Measurements from ENCODE around the gene FGFBP1.

FGFBP1 gene

GRCh38 chr4:15963576-15963975, 25.0 kb upstream of the FGFBP1 start (continued):
- TF ChIP-seq, protein P1, sequence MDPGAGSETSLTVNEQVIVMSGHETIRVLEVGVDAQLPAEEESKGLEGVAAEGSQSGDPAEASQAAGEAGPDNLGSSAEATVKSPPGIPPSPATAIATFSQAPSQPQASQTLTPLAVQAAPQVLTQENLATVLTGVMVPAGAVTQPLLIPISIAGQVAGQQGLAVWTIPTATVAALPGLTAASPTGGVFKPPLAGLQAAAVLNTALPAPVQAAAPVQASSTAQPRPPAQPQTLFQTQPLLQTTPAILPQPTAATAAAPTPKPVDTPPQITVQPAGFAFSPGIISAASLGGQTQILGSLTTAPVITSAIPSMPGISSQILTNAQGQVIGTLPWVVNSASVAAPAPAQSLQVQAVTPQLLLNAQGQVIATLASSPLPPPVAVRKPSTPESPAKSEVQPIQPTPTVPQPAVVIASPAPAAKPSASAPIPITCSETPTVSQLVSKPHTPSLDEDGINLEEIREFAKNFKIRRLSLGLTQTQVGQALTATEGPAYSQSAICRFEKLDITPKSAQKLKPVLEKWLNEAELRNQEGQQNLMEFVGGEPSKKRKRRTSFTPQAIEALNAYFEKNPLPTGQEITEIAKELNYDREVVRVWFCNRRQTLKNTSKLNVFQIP (CRISPR knock-in tag; IDR thresholded peaks at IDR 0.05; ENCODE audit: borderline replicate concordance, low read depth): no peak
- TF ChIP-seq GLIS3 (CRISPR knock-in tag; IDR thresholded peaks at IDR 0.05): no peak
- no peak for TF ChIP-seq ZNF70 (CRISPR knock-in tag; IDR thresholded peaks at IDR 0.05)
- TF ChIP-seq SNAI2 (CRISPR knock-in tag; IDR thresholded peaks at IDR 0.05): no peak

GRCh38 chr4:15963001-15963451, 24.5 kb upstream of the FGFBP1 start, which contains the start of gene FGFBP2:
Gene FGFBP2, minus strand, starts transcription at chr4:15963175. Its CDS starts 46 bp downstream, at chr4:15963129.
- peak; percentile 97 for ATAC-seq

GRCh38 chr4:15961781-15962510, 23.4 kb upstream of the FGFBP1 start:
- TF ChIP-seq TOX (CRISPR knock-in tag; IDR thresholded peaks at IDR 0.05; ENCODE audit: borderline replicate concordance): no peak
- TF ChIP-seq, protein P2, sequence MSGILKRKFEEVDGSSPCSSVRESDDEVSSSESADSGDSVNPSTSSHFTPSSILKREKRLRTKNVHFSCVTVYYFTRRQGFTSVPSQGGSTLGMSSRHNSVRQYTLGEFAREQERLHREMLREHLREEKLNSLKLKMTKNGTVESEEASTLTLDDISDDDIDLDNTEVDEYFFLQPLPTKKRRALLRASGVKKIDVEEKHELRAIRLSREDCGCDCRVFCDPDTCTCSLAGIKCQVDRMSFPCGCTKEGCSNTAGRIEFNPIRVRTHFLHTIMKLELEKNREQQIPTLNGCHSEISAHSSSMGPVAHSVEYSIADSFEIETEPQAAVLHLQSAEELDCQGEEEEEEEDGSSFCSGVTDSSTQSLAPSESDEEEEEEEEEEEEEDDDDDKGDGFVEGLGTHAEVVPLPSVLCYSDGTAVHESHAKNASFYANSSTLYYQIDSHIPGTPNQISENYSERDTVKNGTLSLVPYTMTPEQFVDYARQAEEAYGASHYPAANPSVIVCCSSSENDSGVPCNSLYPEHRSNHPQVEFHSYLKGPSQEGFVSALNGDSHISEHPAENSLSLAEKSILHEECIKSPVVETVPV (CRISPR knock-in tag; IDR thresholded peaks at IDR 0.05): no peak
- no peak for TF ChIP-seq BACH2 (CRISPR knock-in tag; IDR thresholded peaks at IDR 0.05; ENCODE audit: borderline replicate concordance)
- TF ChIP-seq RARB (CRISPR knock-in tag; IDR thresholded peaks at IDR 0.05): no peak
- no peak for TF ChIP-seq ZNF8 (CRISPR knock-in tag; IDR thresholded peaks at IDR 0.05)
- no peak for TF ChIP-seq ISL1 (CRISPR knock-in tag; IDR thresholded peaks at IDR 0.05)
- TF ChIP-seq ZNF70 (CRISPR knock-in tag; IDR thresholded peaks at IDR 0.05): no peak
- TF ChIP-seq, protein P1 (CRISPR knock-in tag; IDR thresholded peaks at IDR 0.05; ENCODE audit: borderline replicate concordance, low read depth): no peak
- TF ChIP-seq, protein P3, sequence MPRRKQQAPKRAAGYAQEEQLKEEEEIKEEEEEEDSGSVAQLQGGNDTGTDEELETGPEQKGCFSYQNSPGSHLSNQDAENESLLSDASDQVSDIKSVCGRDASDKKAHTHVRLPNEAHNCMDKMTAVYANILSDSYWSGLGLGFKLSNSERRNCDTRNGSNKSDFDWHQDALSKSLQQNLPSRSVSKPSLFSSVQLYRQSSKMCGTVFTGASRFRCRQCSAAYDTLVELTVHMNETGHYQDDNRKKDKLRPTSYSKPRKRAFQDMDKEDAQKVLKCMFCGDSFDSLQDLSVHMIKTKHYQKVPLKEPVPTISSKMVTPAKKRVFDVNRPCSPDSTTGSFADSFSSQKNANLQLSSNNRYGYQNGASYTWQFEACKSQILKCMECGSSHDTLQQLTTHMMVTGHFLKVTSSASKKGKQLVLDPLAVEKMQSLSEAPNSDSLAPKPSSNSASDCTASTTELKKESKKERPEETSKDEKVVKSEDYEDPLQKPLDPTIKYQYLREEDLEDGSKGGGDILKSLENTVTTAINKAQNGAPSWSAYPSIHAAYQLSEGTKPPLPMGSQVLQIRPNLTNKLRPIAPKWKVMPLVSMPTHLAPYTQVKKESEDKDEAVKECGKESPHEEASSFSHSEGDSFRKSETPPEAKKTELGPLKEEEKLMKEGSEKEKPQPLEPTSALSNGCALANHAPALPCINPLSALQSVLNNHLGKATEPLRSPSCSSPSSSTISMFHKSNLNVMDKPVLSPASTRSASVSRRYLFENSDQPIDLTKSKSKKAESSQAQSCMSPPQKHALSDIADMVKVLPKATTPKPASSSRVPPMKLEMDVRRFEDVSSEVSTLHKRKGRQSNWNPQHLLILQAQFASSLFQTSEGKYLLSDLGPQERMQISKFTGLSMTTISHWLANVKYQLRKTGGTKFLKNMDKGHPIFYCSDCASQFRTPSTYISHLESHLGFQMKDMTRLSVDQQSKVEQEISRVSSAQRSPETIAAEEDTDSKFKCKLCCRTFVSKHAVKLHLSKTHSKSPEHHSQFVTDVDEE (CRISPR knock-in tag; IDR thresholded peaks at IDR 0.05): no peak
- TF ChIP-seq ESRRG (CRISPR knock-in tag; IDR thresholded peaks at IDR 0.05): no peak
- TF ChIP-seq, protein P4, sequence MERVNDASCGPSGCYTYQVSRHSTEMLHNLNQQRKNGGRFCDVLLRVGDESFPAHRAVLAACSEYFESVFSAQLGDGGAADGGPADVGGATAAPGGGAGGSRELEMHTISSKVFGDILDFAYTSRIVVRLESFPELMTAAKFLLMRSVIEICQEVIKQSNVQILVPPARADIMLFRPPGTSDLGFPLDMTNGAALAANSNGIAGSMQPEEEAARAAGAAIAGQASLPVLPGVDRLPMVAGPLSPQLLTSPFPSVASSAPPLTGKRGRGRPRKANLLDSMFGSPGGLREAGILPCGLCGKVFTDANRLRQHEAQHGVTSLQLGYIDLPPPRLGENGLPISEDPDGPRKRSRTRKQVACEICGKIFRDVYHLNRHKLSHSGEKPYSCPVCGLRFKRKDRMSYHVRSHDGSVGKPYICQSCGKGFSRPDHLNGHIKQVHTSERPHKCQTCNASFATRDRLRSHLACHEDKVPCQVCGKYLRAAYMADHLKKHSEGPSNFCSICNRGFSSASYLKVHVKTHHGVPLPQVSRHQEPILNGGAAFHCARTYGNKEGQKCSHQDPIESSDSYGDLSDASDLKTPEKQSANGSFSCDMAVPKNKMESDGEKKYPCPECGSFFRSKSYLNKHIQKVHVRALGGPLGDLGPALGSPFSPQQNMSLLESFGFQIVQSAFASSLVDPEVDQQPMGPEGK (CRISPR knock-in tag; IDR thresholded peaks at IDR 0.05; ENCODE audit: borderline replicate concordance): no peak
- TF ChIP-seq SNAI2 (CRISPR knock-in tag; IDR thresholded peaks at IDR 0.05): no peak
- no peak for TF ChIP-seq TCF4 (CRISPR knock-in tag; IDR thresholded peaks at IDR 0.05; ENCODE audit: borderline replicate concordance)
- no peak for TF ChIP-seq ZFP3 (CRISPR knock-in tag; IDR thresholded peaks at IDR 0.05)
- no peak for TF ChIP-seq ARNTL (CRISPR knock-in tag; IDR thresholded peaks at IDR 0.05; ENCODE audit: borderline replicate concordance, low read depth)
- no peak for TF ChIP-seq PPARA (CRISPR knock-in tag; IDR thresholded peaks at IDR 0.05; ENCODE audit: borderline replicate concordance)
- no peak for TF ChIP-seq ZFP30 (CRISPR knock-in tag; IDR thresholded peaks at IDR 0.05)
- TF ChIP-seq, protein P5, sequence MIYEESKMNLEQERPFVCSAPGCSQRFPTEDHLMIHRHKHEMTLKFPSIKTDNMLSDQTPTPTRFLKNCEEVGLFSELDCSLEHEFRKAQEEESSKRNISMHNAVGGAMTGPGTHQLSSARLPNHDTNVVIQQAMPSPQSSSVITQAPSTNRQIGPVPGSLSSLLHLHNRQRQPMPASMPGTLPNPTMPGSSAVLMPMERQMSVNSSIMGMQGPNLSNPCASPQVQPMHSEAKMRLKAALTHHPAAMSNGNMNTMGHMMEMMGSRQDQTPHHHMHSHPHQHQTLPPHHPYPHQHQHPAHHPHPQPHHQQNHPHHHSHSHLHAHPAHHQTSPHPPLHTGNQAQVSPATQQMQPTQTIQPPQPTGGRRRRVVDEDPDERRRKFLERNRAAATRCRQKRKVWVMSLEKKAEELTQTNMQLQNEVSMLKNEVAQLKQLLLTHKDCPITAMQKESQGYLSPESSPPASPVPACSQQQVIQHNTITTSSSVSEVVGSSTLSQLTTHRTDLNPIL (CRISPR knock-in tag; IDR thresholded peaks at IDR 0.05; ENCODE audit: low read depth): no peak
- TF ChIP-seq CSDC2 (CRISPR knock-in tag; IDR thresholded peaks at IDR 0.05): no peak
- no peak for ATAC-seq

More at GRCh38 chr4:15963001-15963451, 24.5 kb upstream of the FGFBP1 start, which contains the start of gene FGFBP2:
- no peak for TF ChIP-seq OSR1 (CRISPR knock-in tag; IDR thresholded peaks at IDR 0.05)
- no peak for TF ChIP-seq ESRRG (CRISPR knock-in tag; IDR thresholded peaks at IDR 0.05)

All from SK-N-SH treated with all-trans-retinoic acid at 6 μM for 48 hours (cell line).